Measurements from ENCODE around the gene TMEM240.
"Not testable (repeated sequence)": the region's sequence is repeated elsewhere in the genome, so short reads cannot be mapped to it uniquely, and the experiment has no call there.

DNA sequence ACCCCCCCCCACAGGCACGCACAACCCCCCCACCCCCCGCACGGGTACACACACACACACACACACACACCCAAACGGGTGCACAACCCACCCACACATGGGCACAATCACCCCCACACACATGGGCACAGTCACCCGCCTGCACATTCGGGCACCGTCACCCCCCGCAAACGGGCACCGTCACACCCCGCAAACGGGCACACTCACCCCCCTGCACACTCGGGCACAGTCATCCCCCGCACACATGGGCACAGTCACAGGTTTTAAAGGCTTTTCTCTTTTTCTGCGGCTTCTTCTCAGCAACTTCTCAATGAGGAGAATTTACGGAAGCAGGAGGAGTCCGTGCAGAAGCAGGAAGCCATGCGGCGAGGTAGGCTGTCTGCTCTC is 21.8 kb downstream of the TMEM240 start:
- TF ChIP-seq NANOG (IDR thresholded peaks at IDR 0.05; ENCODE audit: borderline replicate concordance); REST (IDR thresholded peaks at IDR 0.05; ENCODE audit: unreplicated experiment); POLR2AphosphoS5 (IDR thresholded peaks at IDR 0.05; ENCODE audit: low read depth); EZH2phosphoT487 (IDR thresholded peaks at IDR 0.05; ENCODE audit: unreplicated experiment): not testable (repeated sequence)
- TF ChIP-seq, protein P1, sequence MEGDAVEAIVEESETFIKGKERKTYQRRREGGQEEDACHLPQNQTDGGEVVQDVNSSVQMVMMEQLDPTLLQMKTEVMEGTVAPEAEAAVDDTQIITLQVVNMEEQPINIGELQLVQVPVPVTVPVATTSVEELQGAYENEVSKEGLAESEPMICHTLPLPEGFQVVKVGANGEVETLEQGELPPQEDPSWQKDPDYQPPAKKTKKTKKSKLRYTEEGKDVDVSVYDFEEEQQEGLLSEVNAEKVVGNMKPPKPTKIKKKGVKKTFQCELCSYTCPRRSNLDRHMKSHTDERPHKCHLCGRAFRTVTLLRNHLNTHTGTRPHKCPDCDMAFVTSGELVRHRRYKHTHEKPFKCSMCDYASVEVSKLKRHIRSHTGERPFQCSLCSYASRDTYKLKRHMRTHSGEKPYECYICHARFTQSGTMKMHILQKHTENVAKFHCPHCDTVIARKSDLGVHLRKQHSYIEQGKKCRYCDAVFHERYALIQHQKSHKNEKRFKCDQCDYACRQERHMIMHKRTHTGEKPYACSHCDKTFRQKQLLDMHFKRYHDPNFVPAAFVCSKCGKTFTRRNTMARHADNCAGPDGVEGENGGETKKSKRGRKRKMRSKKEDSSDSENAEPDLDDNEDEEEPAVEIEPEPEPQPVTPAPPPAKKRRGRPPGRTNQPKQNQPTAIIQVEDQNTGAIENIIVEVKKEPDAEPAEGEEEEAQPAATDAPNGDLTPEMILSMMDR (conservative IDR thresholded peaks at IDR 0.05; ENCODE audit: low read depth in 2 of 2) = not testable (repeated sequence)
